Body of pancreas (tissue), 4 donors: ENCODE measurements around the gene PCBP3.

Source experiments
- CTCF ChIP-seq, 7 experiments: fragments of 450-650 bp in 4 of 7; fragments of 200-600 bp in 3 of 7; sonication (generic) in 3 of 7; IDR thresholded peaks; one replicate each; pipeline ENCODE4 v1.5.1; 2016 to 2019; ENCODE audit warnings: antibody characterized with exemption in 7 of 7
- POLR2A ChIP-seq, 3 donors: fragments of 450-650 bp; IDR thresholded peaks; one replicate each; pipeline ENCODE4 v1.6.1; 2016; ENCODE audit warnings: antibody characterized with exemption in 3 of 3, mild to moderate bottlenecking in 2 of 3

- TF ChIP-seq CTCF (IDR thresholded peaks at IDR 0.05), result no peak
- no peak for TF ChIP-seq POLR2A (IDR thresholded peaks at IDR 0.05)
Observed at GRCh38 chr21:45843426-45843825, 199.9 kb downstream of the PCBP3 start.
